H1 (cell line): ENCODE results near the gene CHD6. TPM values are rescaled to one million over a fixed set of nuclear protein-coding genes. Genes with fewer than 3 reads are reported as not detected.

Experiments
- CTCF ChIA-PET: fragments of 300-600 bp; sonication (Branson Sonifier 250); formaldehyde crosslinking; loops from one replicate; lab custom pipeline; 2021; ENCODE audit not compliant: partially characterized antibody; lab: Charles Lee
- POLR2A ChIA-PET: fragments of 300-600 bp; sonication (Branson Sonifier 250); formaldehyde crosslinking; loops from one replicate; lab custom pipeline; 2021; ENCODE audit warnings: inconsistent platforms; ENCODE audit not compliant: partially characterized antibody; lab: Charles Lee
- DNase-seq, 2 experiments: peaks; one replicate each; pipeline versions ENCODE4 v3.0.0 to v3.0.0-alpha.2; 2010 to 2022; ENCODE audit warnings: low spot score in 2 of 2, low read depth in 1 of 2, mixed read lengths in 1 of 2
- FAIRE-seq: peaks from 2 replicates; lab custom pipeline; 2011; peaks lifted over from hg19 to GRCh38; lab: Jason Lieb, UNC
- H2AFZ ChIP-seq: 2 replicates; pipeline ENCODE4 v1.8.1; 2012; ENCODE audit warnings: low read length, inconsistent platforms
- H2AK5ac ChIP-seq: 2 replicates; pipeline ENCODE4 v1.6.1; 2013; ENCODE audit warnings: low read depth, low read length
- H2BK120ac ChIP-seq: replicated peaks from 2 replicates; pipeline ENCODE3; 2013; ENCODE audit warnings: low read depth, low read length, inconsistent platforms
- H2BK12ac ChIP-seq: 2 replicates; pipeline ENCODE4 v1.6.1; 2013; ENCODE audit warnings: low read depth, low read length
- H2BK15ac ChIP-seq: 2 replicates; pipeline ENCODE4 v1.6.1; 2013; ENCODE audit warnings: low read length
- H2BK20ac ChIP-seq: 2 replicates; pipeline ENCODE4 v1.6.1; 2013; ENCODE audit warnings: low read length
- H2BK5ac ChIP-seq: 2 replicates; pipeline ENCODE4 v1.6.1; 2013; ENCODE audit warnings: low read depth, low read length
- H3K14ac ChIP-seq: 2 replicates; pipeline ENCODE4 v1.6.1; 2013; ENCODE audit warnings: inconsistent platforms; ENCODE audit not compliant: insufficient read length
- H3K18ac ChIP-seq: 2 replicates; pipeline ENCODE4 v1.6.1; 2013; ENCODE audit warnings: low read length; ENCODE audit errors: extremely low read depth
- H3K23ac ChIP-seq: 2 replicates; pipeline ENCODE4 v1.6.1; 2013; ENCODE audit warnings: inconsistent platforms; ENCODE audit not compliant: insufficient read length
- H3K23me2 ChIP-seq: 2 replicates; pipeline ENCODE4 v1.6.1; 2013; ENCODE audit warnings: low read depth, low read length
- H3K27ac ChIP-seq: 2 replicates; pipeline ENCODE4 v1.6.1; 2011; ENCODE audit warnings: low read depth, low read length, inconsistent platforms
- H3K27me3 ChIP-seq, 4 experiments: replicated peaks in 1 of 4; 1 replicate in 1 of 4; 2 replicates in 3 of 4; pipeline versions ENCODE4 v1.6.1 to v1.8.1; 2011 to 2013; ENCODE audit warnings: low read length in 3 of 4, mild to moderate bottlenecking in 3 of 4, inconsistent platforms in 2 of 4, mixed read lengths in 2 of 4, moderate library complexity in 1 of 4; ENCODE audit not compliant: control insufficient read depth in 3 of 4, insufficient read depth in 3 of 4; ENCODE audit errors: extremely low read depth in 1 of 4
- H3K36me3 ChIP-seq, 4 experiments: 2 replicates each; pipeline versions ENCODE4 v1.6.1 to v1.8.1; 2011 to 2013; ENCODE audit warnings: mild to moderate bottlenecking in 4 of 4, low read length in 3 of 4, moderate library complexity in 2 of 4, control low read depth in 1 of 4, inconsistent platforms in 1 of 4; ENCODE audit not compliant: insufficient read depth in 4 of 4, control insufficient read depth in 2 of 4
- H3K4ac ChIP-seq: replicated peaks from 2 replicates; pipeline ENCODE3; 2013; ENCODE audit warnings: low read length, low read depth, mixed read lengths, inconsistent platforms; ENCODE audit not compliant: insufficient read length
- H3K4me1 ChIP-seq, 4 experiments: replicated peaks in 1 of 4; 1 replicate in 1 of 4; 2 replicates in 3 of 4; pipeline versions ENCODE4 v1.6.1 to v1.8.1; 2011 to 2013; ENCODE audit warnings: low read length in 3 of 4, inconsistent platforms in 2 of 4, mixed read lengths in 1 of 4; ENCODE audit not compliant: insufficient read depth in 4 of 4, control insufficient read depth in 3 of 4
- H3K4me2 ChIP-seq, 2 experiments: 2 replicates each; pipeline versions ENCODE4 v1.6.1 to v1.8.1; 2011 to 2013; ENCODE audit warnings: low read depth in 2 of 2, low read length in 2 of 2, control low read depth in 1 of 2, inconsistent platforms in 1 of 2, mild to moderate bottlenecking in 1 of 2; ENCODE audit not compliant: insufficient read depth in 1 of 2
- H3K4me3 ChIP-seq, 4 experiments: fragments of 200-600, 300-600 bp in 1 of 4; sonication (generic), shearing (Covaris generic), sonication (Bioruptor Twin) in 1 of 4; 2 replicates each; pipeline versions ENCODE4 v1.5.1 to v1.8.1; 2011 to 2016; ENCODE audit warnings: low read length in 4 of 4, low read depth in 3 of 4, control low read depth in 2 of 4, inconsistent platforms in 2 of 4, mild to moderate bottlenecking in 2 of 4, mixed read lengths in 1 of 4, moderate library complexity in 1 of 4; ENCODE audit not compliant: insufficient read depth in 2 of 4; ENCODE audit errors: extremely low read depth in 1 of 4
- H3K56ac ChIP-seq: replicated peaks from 2 replicates; pipeline ENCODE3; 2013; ENCODE audit warnings: low read depth, mild to moderate bottlenecking, mixed read lengths, low read length, inconsistent platforms; ENCODE audit not compliant: insufficient read length
- H3K79me1 ChIP-seq: 2 replicates; pipeline ENCODE4 v1.6.1; 2013; ENCODE audit warnings: low read depth, low read length, control low read depth
- H3K79me2 ChIP-seq, 2 experiments: 2 replicates each; pipeline versions ENCODE4 v1.6.1 to v1.8.1; 2012 to 2013; ENCODE audit warnings: low read length in 2 of 2, mild to moderate bottlenecking in 2 of 2, inconsistent platforms in 1 of 2; ENCODE audit not compliant: insufficient read depth in 2 of 2, control insufficient read depth in 1 of 2
- H3K9ac ChIP-seq, 4 experiments: replicated peaks in 1 of 4; 1 replicate in 1 of 4; 2 replicates in 3 of 4; pipeline versions ENCODE4 v1.6.1 to v1.8.1; 2011 to 2013; ENCODE audit warnings: low read depth in 3 of 4, low read length in 3 of 4, control low read depth in 2 of 4, mild to moderate bottlenecking in 2 of 4, moderate library complexity in 2 of 4, inconsistent platforms in 1 of 4; ENCODE audit errors: extremely low read depth in 1 of 4
- H3K9me3 ChIP-seq, 2 experiments: 2 replicates each; pipeline versions ENCODE4 v1.6.1 to v1.8.1; 2012 to 2013; ENCODE audit warnings: mild to moderate bottlenecking in 2 of 2, moderate library complexity in 2 of 2, control low read depth in 1 of 2, inconsistent platforms in 1 of 2, low read depth in 1 of 2, low read length in 1 of 2, mixed read lengths in 1 of 2; ENCODE audit not compliant: insufficient read depth in 2 of 2
- H4K20me1 ChIP-seq, 2 experiments: replicated peaks in 1 of 2; 2 replicates each; pipeline versions ENCODE3 to v1.8.1; 2011 to 2013; ENCODE audit warnings: inconsistent platforms in 2 of 2, low read length in 2 of 2, mild to moderate bottlenecking in 1 of 2; ENCODE audit not compliant: insufficient read depth in 2 of 2, control insufficient read depth in 1 of 2
- H4K5ac ChIP-seq: 2 replicates; pipeline ENCODE4 v1.6.1; 2013; ENCODE audit warnings: low read length, low read depth, mixed read lengths, inconsistent platforms; ENCODE audit not compliant: insufficient read length
- H4K8ac ChIP-seq: 2 replicates; pipeline ENCODE4 v1.8.0; 2013; ENCODE audit warnings: mild to moderate bottlenecking, moderate library complexity, low read length, inconsistent platforms; ENCODE audit not compliant: insufficient read depth; ENCODE audit errors: extremely low read depth
- H4K91ac ChIP-seq: replicated peaks from 2 replicates; pipeline ENCODE3; 2013; ENCODE audit warnings: low read length, mixed read lengths, inconsistent platforms; ENCODE audit not compliant: insufficient read length
- EP300 ChIP-seq, 2 experiments: IDR thresholded peaks; 1 replicate in 1 of 2; 2 replicates in 1 of 2; pipeline ENCODE4 v1.6.1; 2011 to 2012; ENCODE audit warnings: low read depth in 2 of 2, low read length in 2 of 2, mild to moderate bottlenecking in 2 of 2, borderline replicate concordance in 1 of 2, inconsistent platforms in 1 of 2, moderate library complexity in 1 of 2
- MAFK ChIP-seq: IDR thresholded peaks from 2 replicates; pipeline ENCODE4 v1.6.1; 2012; ENCODE audit warnings: low read depth, mild to moderate bottlenecking, improper control_type of control experiment, low read length
- POLR2AphosphoS5 ChIP-seq: IDR thresholded peaks from 2 replicates; pipeline ENCODE4 v1.6.1; 2011; ENCODE audit warnings: low read depth, low read length
- WGBS, 2 experiments: shearing (Covaris generic) in 1 of 2; methylation state at CpG; one replicate each; pipeline versions ENCODE4 v1.1.6 to v1.1.7; 2013 to 2015; ENCODE audit warnings: low lambda C conversion rate in 2 of 2, mixed read lengths in 2 of 2, inconsistent platforms in 1 of 2, low coverage in 1 of 2, missing lambda C conversion rate in 1 of 2; ENCODE audit not compliant: insufficient replicate concordance in 2 of 2, insufficient coverage in 1 of 2, insufficient read length in 1 of 2; ENCODE audit errors: extremely low coverage in 1 of 2, missing lambda C conversion rate in 1 of 2; 5-methylcytosine and 5-hydroxymethylcytosine counted together
- polyA plus RNA-seq, 7 experiments: library from polyadenylated mRNA; depleted of rRNA in 3 of 7; stranded (reverse) in 5 of 7; unstranded in 2 of 7; fragments of >200 nt in 5 of 7; fragments of 200-250 nt in 2 of 7; gene quantifications; 1 replicate in 5 of 7; 2 replicates in 1 of 7; 4 replicates in 1 of 7; pipeline versions ENCODE4 v1.2.1 to v1.2.3, GENCODE V29; 2011 to 2013; ENCODE audit warnings: missing spikeins in 2 of 7, mixed read lengths in 2 of 7
- total RNA-seq: library from RNA; stranded (reverse); fragmentation: NEBNext Ultra II Directional; extraction: Animal tissue kit (Norgen Biotek cat#: 25700); gene quantifications from 2 replicates; pipeline ENCODE4 v1.2.1, GENCODE V29; 2021

The CHD6 gene
- total and polyA plus RNA-seq, 2 of the 8 experiments (the other 6 are each of a cell fraction or from before 2014, with no cell fraction given) = 11.1 to 62.9 TPM

DNA sequence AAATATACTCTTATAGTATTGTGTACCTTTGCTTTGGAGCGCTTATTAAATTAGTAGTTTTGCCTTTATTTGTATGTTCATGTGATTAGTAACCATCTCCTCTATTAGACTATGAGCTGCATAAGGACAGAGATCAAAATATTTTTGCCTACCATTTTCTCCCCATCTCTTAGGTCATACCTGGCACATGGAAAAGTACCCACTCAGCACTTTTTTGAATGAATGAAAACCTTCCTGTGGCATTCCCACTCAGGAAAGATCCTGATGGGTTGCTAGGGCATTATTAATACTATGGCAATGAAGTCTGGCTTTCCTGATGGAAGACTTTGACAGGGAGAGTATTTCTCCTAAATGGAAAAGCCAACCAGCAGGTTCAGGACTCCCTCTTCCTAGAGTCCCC lies 20.3 kb upstream of the CHD6 start:
- TF ChIP-seq POLR2AphosphoS5 = no peak
- peak; percentile 63 for TF ChIP-seq MAFK
- no peak for TF ChIP-seq EP300 (IDR thresholded peaks at IDR 0.05; ENCODE audit: borderline replicate concordance in 1 of 2, low read depth in 2 of 2, low read length in 2 of 2)
- Histone ChIP-seq H2BK12ac (no peak overlapping the region), H3K4me2 (no peak overlapping the region), H3K18ac (no peak overlapping the region), H3K14ac (no peak overlapping the region), H4K5ac (no peak overlapping the region), H2BK5ac (no peak overlapping the region), H3K23ac (no peak overlapping the region), H4K20me1 (no peaks in the 10 kb centered on the region), H2BK20ac (no peak overlapping the region), H4K8ac (no peak overlapping the region), H2AK5ac (no peak overlapping the region), H3K27ac (no peak overlapping the region), H3K27me3 (no peaks in the 10 kb centered on the region), H3K4ac (no peak overlapping the region), H3K79me2 (no peaks in the 10 kb centered on the region), H2AFZ (no peak overlapping the region), H3K4me3 (no peak overlapping the region), H2BK120ac (no peak overlapping the region), H3K23me2 (no peaks in the 10 kb centered on the region; the same call in 1 of the 2 replicates), H4K91ac (no peak overlapping the region), H3K36me3 (no peaks in the 10 kb centered on the region), H2BK15ac (no peak overlapping the region), H3K56ac (no peak overlapping the region), H3K4me1 (no peaks in the 10 kb centered on the region), H3K9ac (no peak overlapping the region), H3K79me1 (no peaks in the 10 kb centered on the region), H3K9me3 (no peaks in the 10 kb centered on the region)
- 94% methylated on average over 1 of the region's 1 CpG; no CpG with 5 or more reads in 1 of the 2 experiments for WGBS, 2 experiments
- FAIRE-seq = no peak
- CTCF ChIA-PET = no interaction called here
- no peak for DNase-seq
- POLR2A ChIA-PET = no interaction called here
